ENCODE data around the gene RAD23B. TPM values are rescaled to one million over a fixed set of nuclear protein-coding genes. Genes with fewer than 3 reads are reported as not detected.

Gene RAD23B
- total and polyA plus RNA-seq, 2 of the 13 experiments (the other 11 are each of a cell fraction or from before 2014, with no cell fraction given): 133 to 156 TPM

- TF ChIP-seq, protein P1, sequence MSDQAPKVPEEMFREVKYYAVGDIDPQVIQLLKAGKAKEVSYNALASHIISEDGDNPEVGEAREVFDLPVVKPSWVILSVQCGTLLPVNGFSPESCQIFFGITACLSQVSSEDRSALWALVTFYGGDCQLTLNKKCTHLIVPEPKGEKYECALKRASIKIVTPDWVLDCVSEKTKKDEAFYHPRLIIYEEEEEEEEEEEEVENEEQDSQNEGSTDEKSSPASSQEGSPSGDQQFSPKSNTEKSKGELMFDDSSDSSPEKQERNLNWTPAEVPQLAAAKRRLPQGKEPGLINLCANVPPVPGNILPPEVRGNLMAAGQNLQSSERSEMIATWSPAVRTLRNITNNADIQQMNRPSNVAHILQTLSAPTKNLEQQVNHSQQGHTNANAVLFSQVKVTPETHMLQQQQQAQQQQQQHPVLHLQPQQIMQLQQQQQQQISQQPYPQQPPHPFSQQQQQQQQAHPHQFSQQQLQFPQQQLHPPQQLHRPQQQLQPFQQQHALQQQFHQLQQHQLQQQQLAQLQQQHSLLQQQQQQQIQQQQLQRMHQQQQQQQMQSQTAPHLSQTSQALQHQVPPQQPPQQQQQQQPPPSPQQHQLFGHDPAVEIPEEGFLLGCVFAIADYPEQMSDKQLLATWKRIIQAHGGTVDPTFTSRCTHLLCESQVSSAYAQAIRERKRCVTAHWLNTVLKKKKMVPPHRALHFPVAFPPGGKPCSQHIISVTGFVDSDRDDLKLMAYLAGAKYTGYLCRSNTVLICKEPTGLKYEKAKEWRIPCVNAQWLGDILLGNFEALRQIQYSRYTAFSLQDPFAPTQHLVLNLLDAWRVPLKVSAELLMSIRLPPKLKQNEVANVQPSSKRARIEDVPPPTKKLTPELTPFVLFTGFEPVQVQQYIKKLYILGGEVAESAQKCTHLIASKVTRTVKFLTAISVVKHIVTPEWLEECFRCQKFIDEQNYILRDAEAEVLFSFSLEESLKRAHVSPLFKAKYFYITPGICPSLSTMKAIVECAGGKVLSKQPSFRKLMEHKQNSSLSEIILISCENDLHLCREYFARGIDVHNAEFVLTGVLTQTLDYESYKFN (CRISPR knock-in tag; conservative IDR thresholded peaks at IDR 0.05): peak; percentile 39
- TF ChIP-seq ZKSCAN8 (CRISPR knock-in tag; IDR thresholded peaks at IDR 0.05; ENCODE audit: borderline replicate concordance): no peak; the same call in 1 of the 2 replicates
- TF ChIP-seq IRX3 (CRISPR knock-in tag; IDR thresholded peaks at IDR 0.05; ENCODE audit: borderline replicate concordance, low read depth): 0 out of 2 replicates have a peak, but pooled peaks have one; percentile 21
- TF ChIP-seq ZNF550 (CRISPR knock-in tag; IDR thresholded peaks at IDR 0.05; ENCODE audit: borderline replicate concordance): no peak
- TF ChIP-seq CBFB (CRISPR knock-in tag; IDR thresholded peaks at IDR 0.05): peak; percentile 40; the same call in 1 of the 2 replicates
- TF ChIP-seq BRCA1 (CRISPR knock-in tag; IDR thresholded peaks at IDR 0.05): no peak
- 0 out of 2 replicates have a peak, but pooled peaks have one; percentile 26 for TF ChIP-seq RFXAP (CRISPR knock-in tag; IDR thresholded peaks at IDR 0.05; ENCODE audit: borderline replicate concordance)
- no peak for TF ChIP-seq SOX6 (IDR thresholded peaks at IDR 0.05)
- TF ChIP-seq SOX6 (CRISPR knock-in tag; IDR thresholded peaks at IDR 0.05): peak; percentile 71; the same call in 1 of the 2 replicates
- TF ChIP-seq, protein P2, sequence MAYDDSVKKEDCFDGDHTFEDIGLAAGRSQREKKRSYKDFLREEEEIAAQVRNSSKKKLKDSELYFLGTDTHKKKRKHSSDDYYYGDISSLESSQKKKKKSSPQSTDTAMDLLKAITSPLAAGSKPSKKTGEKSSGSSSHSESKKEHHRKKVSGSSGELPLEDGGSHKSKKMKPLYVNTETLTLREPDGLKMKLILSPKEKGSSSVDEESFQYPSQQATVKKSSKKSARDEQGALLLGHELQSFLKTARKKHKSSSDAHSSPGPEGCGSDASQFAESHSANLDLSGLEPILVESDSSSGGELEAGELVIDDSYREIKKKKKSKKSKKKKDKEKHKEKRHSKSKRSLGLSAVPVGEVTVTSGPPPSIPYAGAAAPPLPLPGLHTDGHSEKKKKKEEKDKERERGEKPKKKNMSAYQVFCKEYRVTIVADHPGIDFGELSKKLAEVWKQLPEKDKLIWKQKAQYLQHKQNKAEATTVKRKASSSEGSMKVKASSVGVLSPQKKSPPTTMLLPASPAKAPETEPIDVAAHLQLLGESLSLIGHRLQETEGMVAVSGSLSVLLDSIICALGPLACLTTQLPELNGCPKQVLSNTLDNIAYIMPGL (CRISPR knock-in tag; IDR thresholded peaks at IDR 0.05; ENCODE audit: borderline replicate concordance in 1 of 2, low read depth in 1 of 2): peak; percentile 59 to 63; a peak in 3 of 4 replicates
- no peak for TF ChIP-seq ARID2 (CRISPR knock-in tag; IDR thresholded peaks at IDR 0.05; ENCODE audit: borderline replicate concordance)
- TF ChIP-seq HDAC1 (CRISPR knock-in tag; IDR thresholded peaks at IDR 0.05): peak; percentile 58; the same call in 1 of the 2 replicates
- 0 out of 2 replicates have a peak, but pooled peaks have one; percentile 29 for TF ChIP-seq ERF (CRISPR knock-in tag; IDR thresholded peaks at IDR 0.05)
- no peak for TF ChIP-seq ZNF816 (CRISPR knock-in tag; IDR thresholded peaks at IDR 0.05; ENCODE audit: borderline replicate concordance)
- TF ChIP-seq SMARCE1 (IDR thresholded peaks at IDR 0.05; ENCODE audit: borderline replicate concordance): no peak
- TF ChIP-seq AKAP8 (CRISPR knock-in tag; IDR thresholded peaks at IDR 0.05): no peak
- no peak for TF ChIP-seq NPAS2 (CRISPR knock-in tag; IDR thresholded peaks at IDR 0.05; ENCODE audit: borderline replicate concordance)
- TF ChIP-seq ATF7-NPFF (CRISPR knock-in tag; IDR thresholded peaks at IDR 0.05; ENCODE audit: low read depth): 0 out of 2 replicates have a peak, but pooled peaks have one; percentile 44
- no peak for TF ChIP-seq RFX1 (IDR thresholded peaks at IDR 0.05)
- TF ChIP-seq GATA4 (IDR thresholded peaks at IDR 0.05; ENCODE audit: borderline replicate concordance, low read depth): no peak
- TF ChIP-seq E2F2 (CRISPR knock-in tag; IDR thresholded peaks at IDR 0.05; ENCODE audit: borderline replicate concordance): no peak
- TF ChIP-seq, protein P3, sequence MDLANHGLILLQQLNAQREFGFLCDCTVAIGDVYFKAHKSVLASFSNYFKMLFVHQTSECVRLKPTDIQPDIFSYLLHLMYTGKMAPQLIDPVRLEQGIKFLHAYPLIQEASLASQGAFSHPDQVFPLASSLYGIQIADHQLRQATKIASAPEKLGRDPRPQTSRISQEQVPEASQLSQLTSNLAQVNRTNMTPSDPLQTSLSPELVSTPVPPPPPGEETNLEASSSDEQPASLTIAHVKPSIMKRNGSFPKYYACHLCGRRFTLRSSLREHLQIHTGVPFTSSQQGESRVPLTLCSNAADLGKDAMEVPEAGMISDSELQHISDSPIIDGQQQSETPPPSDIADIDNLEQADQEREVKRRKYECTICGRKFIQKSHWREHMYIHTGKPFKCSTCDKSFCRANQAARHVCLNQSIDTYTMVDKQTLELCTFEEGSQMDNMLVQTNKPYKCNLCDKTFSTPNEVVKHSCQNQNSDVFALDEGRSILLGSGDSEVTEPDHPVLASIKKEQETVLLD (CRISPR knock-in tag; IDR thresholded peaks at IDR 0.05; ENCODE audit: low read depth): no peak
These were observed 58.0 kb downstream of the RAD23B start (continued) for GRCh38 chr9:107340920-107341632.

Measured in HepG2 (cell line).